ENCODE results near the gene TMEM114. TPM values are rescaled to one million over a fixed set of nuclear protein-coding genes. Genes with fewer than 3 reads are reported as not detected.

The TMEM114 gene
- total and polyA plus RNA-seq, 7 experiments from 2014 or later = not detected

DNA sequence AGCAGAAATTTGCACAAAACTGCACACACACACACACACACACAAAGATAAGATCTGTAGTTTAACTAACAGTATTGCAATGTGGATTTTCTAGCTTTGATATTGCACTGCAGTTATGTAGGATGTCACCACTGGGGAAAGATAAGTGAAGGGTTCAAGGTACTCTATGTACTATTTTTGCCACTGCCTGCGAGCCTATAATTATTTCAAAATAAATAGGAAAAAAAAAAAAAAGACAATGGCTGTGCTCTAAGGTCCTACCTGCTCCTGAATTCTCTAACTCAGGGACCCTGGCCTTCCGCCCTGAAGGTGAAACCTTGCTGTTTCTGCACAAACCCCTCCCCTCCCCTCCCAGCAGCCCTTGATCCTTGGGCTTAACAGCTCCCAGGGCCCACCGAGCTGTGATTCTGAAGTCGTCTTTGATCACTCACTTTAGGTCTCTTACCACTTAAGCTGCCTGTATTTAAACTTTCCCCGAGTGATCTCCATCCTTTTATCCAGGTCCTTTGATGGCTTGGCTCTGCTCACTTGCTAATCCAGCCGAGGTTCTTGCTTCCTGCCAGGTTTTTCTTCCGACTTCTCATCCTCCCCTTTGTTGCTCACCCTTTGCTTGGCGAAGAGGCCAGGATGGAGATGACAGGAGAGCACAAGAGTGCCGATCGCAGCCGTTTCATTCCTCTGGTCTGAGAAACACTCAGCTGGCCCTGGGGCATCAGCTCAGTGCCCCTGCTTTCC lies 37.7 kb downstream of the TMEM114 start:
- Histone ChIP-seq H3K4me3 (ENCODE audit: low read length) (no peak overlapping the region), H3K9me3 (ENCODE audit: control insufficient read depth in 2 of 3, low read length in 3 of 3) (no peaks in the 10 kb centered on the region), H3K27ac (ENCODE audit: low read depth, low read length) (no peak overlapping the region), H3K4me1 (ENCODE audit: control insufficient read depth in 2 of 2, insufficient read depth in 2 of 2, low read length in 2 of 2) (no peaks in the 10 kb centered on the region), H3K36me3 (ENCODE audit: control insufficient read depth in 2 of 3, insufficient read depth in 3 of 3, low read length in 3 of 3) (no peaks in the 10 kb centered on the region), H3K27me3 (ENCODE audit: control insufficient read depth in 2 of 2, insufficient read depth in 2 of 2, low read length in 2 of 2) (no peaks in the 10 kb centered on the region)
- Mint-ChIP-seq H3K36me3 (peaks cover 0 to 5% (median 0%) of the 10 kb centered on the region in 5 donors), H3K27me3 (peaks cover 6 to 60% (median 55%) of the 10 kb centered on the region in 5 donors), H3K27ac (no peak overlapping the region), H3K9me3 (peaks cover 0 to 2% (median 0%) of the 10 kb centered on the region in 11 donors), H3K4me3 (no peak overlapping the region), H3K4me1 (peaks cover 0 to 1% (median 0%) of the 10 kb centered on the region in 7 donors)
- ChIA-PET CTCF (interaction anchor here (0.6 to 2.0 kb wide), 2 partner anchors 15 to 391 kb away, joined by 3 to 6 read pairs; no protein-coding TSS in a partner anchor), POLR2A (no interaction called here)
- intact Hi-C loops (cut with micrococcal nuclease) = no loop called here
- ATAC-seq (no peak), DNase-seq (no peak)

GRCh38 chr16:8551388-8552332 lies 38.7 kb downstream of the TMEM114 start:
- H3K36me3 Mint-ChIP-seq = peaks cover 0 to 5% (median 0%) of the 10 kb centered on the region in 5 donors
- H3K4me1 ChIP-seq (ENCODE audit: control insufficient read depth in 2 of 2, insufficient read depth in 2 of 2, low read length in 2 of 2) = no peaks in the 10 kb centered on the region
- H3K27me3 Mint-ChIP-seq = peaks cover 6 to 61% (median 57%) of the 10 kb centered on the region in 5 donors
- no peaks in the 10 kb centered on the region for H3K36me3 ChIP-seq (ENCODE audit: control insufficient read depth in 2 of 3, insufficient read depth in 3 of 3, low read length in 3 of 3)
- ChIA-PET POLR2A (no interaction called here), CTCF (interaction anchor here (2.0 kb wide), 1 partner anchor 16 kb away, joined by 6 read pairs; no protein-coding TSS in a partner anchor)
- DNase-seq (no peak), ATAC-seq (no peak)
- no peak overlapping the region for H3K4me3 ChIP-seq (ENCODE audit: low read length)
- H3K4me1 Mint-ChIP-seq = peaks cover 0 to 1% (median 0%) of the 10 kb centered on the region in 7 donors
- peaks cover 0 to 2% (median 0%) of the 10 kb centered on the region in 11 donors for H3K9me3 Mint-ChIP-seq
- no peaks in the 10 kb centered on the region for H3K9me3 ChIP-seq (ENCODE audit: control insufficient read depth in 2 of 3, low read length in 3 of 3)
- H3K27ac Mint-ChIP-seq = no peak overlapping the region
- H3K4me3 Mint-ChIP-seq = no peak overlapping the region
- H3K27me3 ChIP-seq (ENCODE audit: control insufficient read depth in 2 of 2, insufficient read depth in 2 of 2, low read length in 2 of 2) = no peaks in the 10 kb centered on the region
- intact Hi-C loops (cut with micrococcal nuclease) = no loop called here
- H3K27ac ChIP-seq (ENCODE audit: low read depth, low read length) = no peak overlapping the region

DNA sequence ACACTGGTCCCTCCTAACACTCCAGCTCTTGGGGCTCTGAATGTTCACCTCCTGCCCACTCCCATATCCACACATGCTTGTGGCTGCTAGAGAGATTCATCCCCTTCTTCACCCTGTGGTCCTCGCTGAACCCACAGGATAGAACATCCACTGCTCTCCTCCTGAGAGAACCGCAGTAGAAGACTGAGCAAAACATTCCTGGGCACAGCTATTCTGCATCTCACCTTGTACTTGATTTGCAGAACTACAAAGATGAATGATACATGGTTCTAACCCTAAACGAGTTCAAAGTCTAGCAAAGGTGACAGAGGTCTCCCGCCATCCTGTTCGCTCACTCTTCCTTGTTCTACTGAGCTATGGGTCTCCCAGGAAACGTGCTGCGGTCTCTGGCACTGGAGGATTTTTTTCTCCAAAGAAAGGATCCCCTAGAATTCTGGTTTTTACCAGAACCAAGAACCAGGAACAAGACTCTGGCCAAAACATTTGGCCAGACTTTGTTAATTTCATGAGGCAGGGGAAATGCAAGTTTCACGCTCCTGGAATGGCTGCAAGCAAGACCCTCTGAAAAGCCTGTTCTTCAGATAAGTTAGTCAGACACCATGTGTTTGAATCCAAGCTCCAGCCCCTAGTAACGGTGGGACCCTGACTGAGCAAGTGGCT lies 39.5 kb downstream of the TMEM114 start:
- ATAC-seq (no peak), DNase-seq (no peak)
- Mint-ChIP-seq H3K4me1 (peaks cover 0 to 1% (median 0%) of the 10 kb centered on the region in 7 donors), H3K9me3 (peaks cover 0 to 2% (median 0%) of the 10 kb centered on the region in 11 donors), H3K36me3 (peaks cover 0 to 2% (median 0%) of the 10 kb centered on the region in 5 donors), H3K27ac (no peak overlapping the region), H3K27me3 (peaks cover 6 to 63% (median 55%) of the 10 kb centered on the region in 5 donors), H3K4me3 (no peak overlapping the region)
- intact Hi-C loops (cut with micrococcal nuclease) = no loop called here
- CTCF ChIA-PET = no interaction called here
- Histone ChIP-seq H3K4me1 (ENCODE audit: control insufficient read depth in 2 of 2, insufficient read depth in 2 of 2, low read length in 2 of 2) (no peaks in the 10 kb centered on the region), H3K36me3 (ENCODE audit: control insufficient read depth in 2 of 3, insufficient read depth in 3 of 3, low read length in 3 of 3) (no peaks in the 10 kb centered on the region), H3K9me3 (ENCODE audit: control insufficient read depth in 2 of 3, low read length in 3 of 3) (no peaks in the 10 kb centered on the region), H3K27me3 (ENCODE audit: control insufficient read depth in 2 of 2, insufficient read depth in 2 of 2, low read length in 2 of 2) (no peaks in the 10 kb centered on the region), H3K4me3 (ENCODE audit: low read length) (no peak overlapping the region), H3K27ac (ENCODE audit: low read depth, low read length) (no peak overlapping the region)
- POLR2A ChIA-PET = no interaction called here

GRCh38 chr16:8549843-8550412 lies 40.4 kb downstream of the TMEM114 start:
- ChIA-PET POLR2A (no interaction called here), CTCF (no interaction called here)
- intact Hi-C loops (cut with micrococcal nuclease) = no loop called here
- Mint-ChIP-seq H3K27me3 (peaks cover 6 to 61% (median 50%) of the 10 kb centered on the region in 5 donors), H3K4me3 (no peak overlapping the region), H3K9me3 (peaks cover 0 to 2% (median 0%) of the 10 kb centered on the region in 11 donors), H3K27ac (no peak overlapping the region), H3K36me3 (no peaks in the 10 kb centered on the region), H3K4me1 (peaks cover 0 to 1% (median 0%) of the 10 kb centered on the region in 7 donors)
- H3K4me1 ChIP-seq (ENCODE audit: control insufficient read depth in 2 of 2, insufficient read depth in 2 of 2, low read length in 2 of 2) = no peaks in the 10 kb centered on the region
- H3K27me3 ChIP-seq (ENCODE audit: control insufficient read depth in 2 of 2, insufficient read depth in 2 of 2, low read length in 2 of 2) = no peaks in the 10 kb centered on the region
- ATAC-seq (no peak), DNase-seq (no peak)
- no peaks in the 10 kb centered on the region for H3K36me3 ChIP-seq (ENCODE audit: control insufficient read depth in 2 of 3, insufficient read depth in 3 of 3, low read length in 3 of 3)
- no peak overlapping the region for H3K4me3 ChIP-seq (ENCODE audit: low read length)
- H3K9me3 ChIP-seq (ENCODE audit: control insufficient read depth in 2 of 3, low read length in 3 of 3) = no peaks in the 10 kb centered on the region
- no peak overlapping the region for H3K27ac ChIP-seq (ENCODE audit: low read depth, low read length)

- H3K36me3 ChIP-seq (ENCODE audit: control insufficient read depth in 2 of 3, insufficient read depth in 3 of 3, low read length in 3 of 3) = no peaks in the 10 kb centered on the region
- H3K4me3 Mint-ChIP-seq = no peak overlapping the region
- ChIA-PET CTCF (no interaction called here), POLR2A (no interaction called here)
- H3K4me3 ChIP-seq (ENCODE audit: low read length) = no peak overlapping the region
- intact Hi-C loops (cut with micrococcal nuclease) = no loop called here
- peaks cover 0 to 3% (median 0%) of the 10 kb centered on the region in 11 donors for H3K9me3 Mint-ChIP-seq
- H3K4me1 ChIP-seq (ENCODE audit: control insufficient read depth in 2 of 2, insufficient read depth in 2 of 2, low read length in 2 of 2) = no peaks in the 10 kb centered on the region
- H3K4me1 Mint-ChIP-seq = peaks cover 0 to 1% (median 0%) of the 10 kb centered on the region in 7 donors
- H3K36me3 Mint-ChIP-seq = no peaks in the 10 kb centered on the region
- H3K27ac ChIP-seq (ENCODE audit: low read depth, low read length) = no peak overlapping the region
- no peak for DNase-seq
- H3K27me3 ChIP-seq (ENCODE audit: control insufficient read depth in 2 of 2, insufficient read depth in 2 of 2, low read length in 2 of 2) = no peaks in the 10 kb centered on the region
- no peak for ATAC-seq
- H3K9me3 ChIP-seq (ENCODE audit: control insufficient read depth in 2 of 3, low read length in 3 of 3) = no peaks in the 10 kb centered on the region
- H3K27ac Mint-ChIP-seq = no peak overlapping the region
- peaks cover 4 to 56% (median 44%) of the 10 kb centered on the region in 5 donors for H3K27me3 Mint-ChIP-seq
Measured at GRCh38 chr16:8548166-8548565, 42.1 kb downstream of the TMEM114 start.

DNA sequence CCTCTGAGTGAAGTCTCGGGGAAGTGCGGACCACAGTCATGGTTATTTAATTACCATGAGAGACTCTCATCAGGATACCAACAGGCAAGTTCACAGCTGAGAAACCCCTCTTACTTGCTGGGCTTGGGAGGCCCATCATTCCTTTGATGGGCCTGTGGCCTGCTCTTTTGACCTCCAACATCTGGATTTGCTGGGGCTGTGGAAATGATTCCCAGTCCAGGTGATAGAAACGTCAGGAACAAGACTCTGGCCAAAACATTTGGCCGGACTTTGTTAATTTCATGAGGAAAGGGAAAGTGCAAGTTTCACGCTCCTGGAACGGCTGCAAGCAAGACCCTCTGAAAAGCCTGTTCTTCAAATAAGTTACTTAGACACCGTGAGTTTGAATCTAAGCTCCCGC lies 42.5 kb downstream of the TMEM114 start:
- H3K36me3 Mint-ChIP-seq = no peaks in the 10 kb centered on the region
- no peaks in the 10 kb centered on the region for H3K4me1 Mint-ChIP-seq
- H3K27me3 Mint-ChIP-seq = peaks cover under 1 to 56% (median 44%) of the 10 kb centered on the region in 5 donors
- Histone ChIP-seq H3K9me3 (ENCODE audit: control insufficient read depth in 2 of 3, low read length in 3 of 3) (no peaks in the 10 kb centered on the region), H3K27me3 (ENCODE audit: control insufficient read depth in 2 of 2, insufficient read depth in 2 of 2, low read length in 2 of 2) (no peaks in the 10 kb centered on the region), H3K4me1 (ENCODE audit: control insufficient read depth in 2 of 2, insufficient read depth in 2 of 2, low read length in 2 of 2) (no peaks in the 10 kb centered on the region), H3K36me3 (ENCODE audit: control insufficient read depth in 2 of 3, insufficient read depth in 3 of 3, low read length in 3 of 3) (no peaks in the 10 kb centered on the region), H3K27ac (ENCODE audit: low read depth, low read length) (no peak overlapping the region), H3K4me3 (ENCODE audit: low read length) (no peak overlapping the region)
- peaks cover 0 to 3% (median 0%) of the 10 kb centered on the region in 11 donors for H3K9me3 Mint-ChIP-seq
- intact Hi-C loops (cut with micrococcal nuclease) = no loop called here
- POLR2A ChIA-PET = no interaction called here
- ATAC-seq = no peak
- DNase-seq = no peak
- H3K27ac Mint-ChIP-seq = no peak overlapping the region
- CTCF ChIA-PET = no interaction called here
- no peak overlapping the region for H3K4me3 Mint-ChIP-seq
